Endometrial microvascular endothelial cells (primary cell): ENCODE measurements around the gene ANTKMT. TPM values are rescaled to one million over a fixed set of nuclear protein-coding genes. Genes with fewer than 3 reads are reported as not detected.
"Not testable (repeated sequence)": the region's sequence is repeated elsewhere in the genome, so short reads cannot be mapped to it uniquely, and the experiment has no call there.

Source experiments
- in situ Hi-C: cut with HindIII; loops from 2 replicates; pipeline ENCODE4 v1.10.0; 2017; ENCODE audit warnings: low sequenced_read_pairs, low pct_unique_long_range_greater_than_20kb; ENCODE audit errors: inconsistent ontology term
- total RNA-seq: library from RNA; depleted of rRNA; stranded (reverse); fragments of >200 nt; gene quantifications from one replicate; pipeline ENCODE4 v1.2.3, GENCODE V29; 2015; ENCODE audit errors: inconsistent ontology term

ANTKMT gene
- total RNA-seq, 1 donor from 2014 or later: 14.0 TPM

DNA sequence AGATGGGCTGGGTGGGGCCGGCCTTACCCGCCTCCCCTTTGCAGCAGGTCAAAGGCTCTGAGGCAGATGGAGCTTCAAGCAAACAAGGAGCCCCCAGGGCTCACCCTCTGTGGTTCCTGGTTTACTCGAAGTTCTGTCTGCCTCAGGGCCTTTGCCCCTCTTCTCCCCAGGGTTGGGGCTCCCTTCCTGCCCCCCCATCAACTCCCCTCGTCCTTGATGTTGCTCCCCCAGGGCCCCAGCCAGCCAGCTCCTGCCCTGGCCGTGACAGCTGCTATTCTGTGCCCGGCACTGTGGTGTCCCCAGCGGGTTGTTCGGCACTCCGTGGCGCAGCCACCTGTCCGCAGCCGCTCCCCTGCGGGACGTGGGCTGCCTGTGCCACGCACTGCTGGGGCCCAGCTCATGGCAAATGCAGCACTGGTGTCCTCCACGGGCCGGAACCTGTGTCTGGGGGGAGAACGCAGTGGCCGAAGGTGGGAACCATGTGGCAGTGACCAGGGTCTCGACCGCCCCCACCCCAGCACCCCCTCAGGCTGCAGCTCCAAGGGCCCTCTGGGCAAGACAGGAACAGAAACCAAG is 10.4 kb upstream of the ANTKMT start:
- in situ Hi-C loops: no loop called here

DNA sequence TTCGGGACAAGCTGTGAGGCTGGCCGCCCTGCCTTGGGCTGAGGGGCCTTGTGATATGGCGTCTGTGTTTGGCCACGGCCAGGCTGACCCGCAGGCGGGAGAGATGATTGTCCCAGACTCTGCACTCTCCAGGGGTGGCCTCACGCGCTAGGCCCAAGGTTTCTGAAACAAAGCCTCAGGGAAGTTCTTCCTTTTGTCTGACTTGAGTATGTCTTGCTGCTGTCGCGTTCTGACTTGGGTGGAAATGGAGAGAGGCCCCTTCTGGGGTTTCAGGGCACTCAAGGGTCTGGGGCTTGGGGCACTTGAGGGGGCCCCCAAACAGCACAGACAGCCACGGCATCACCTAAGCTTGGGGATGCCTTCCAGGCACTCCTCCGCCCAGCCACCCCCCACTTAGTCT is 9.9 kb upstream of the ANTKMT start:
- in situ Hi-C loops: no loop called here

DNA sequence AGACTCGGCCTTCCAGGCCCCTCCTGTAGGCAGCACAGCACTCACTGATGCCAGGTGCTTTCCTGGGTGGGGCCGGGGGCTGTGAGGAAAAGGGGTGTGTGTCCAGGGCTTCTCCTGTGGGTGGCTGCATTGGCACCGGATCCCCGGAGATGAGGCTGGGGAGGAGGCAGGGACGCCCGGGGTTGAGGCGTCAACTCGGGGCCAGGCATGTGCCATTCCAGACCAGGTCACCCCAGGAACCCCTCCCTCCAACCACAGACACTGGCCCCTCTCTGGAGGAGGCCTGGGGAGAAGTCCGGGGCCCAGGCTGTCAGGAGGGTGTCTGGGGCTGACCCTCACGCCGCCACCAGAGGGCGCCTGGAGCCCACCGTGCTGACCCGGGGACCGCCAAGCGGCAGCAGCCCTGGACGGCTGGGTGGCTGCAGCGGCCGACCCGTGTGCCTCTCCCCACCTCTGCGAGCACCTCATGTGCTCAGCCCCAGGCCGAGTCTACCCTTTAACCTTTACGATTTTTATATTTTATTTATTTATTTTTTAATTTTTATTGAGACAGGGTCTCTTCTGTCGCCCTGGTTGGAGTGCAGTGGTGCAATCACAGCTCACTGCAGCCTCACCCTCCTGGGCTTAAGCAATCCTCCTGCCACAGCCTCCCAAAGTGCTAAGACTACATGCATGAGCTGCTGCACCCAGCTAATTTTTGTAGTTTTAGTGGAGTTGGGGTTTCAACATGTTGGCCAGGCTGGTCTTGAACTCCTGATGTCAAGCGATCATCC is 9.2 kb upstream of the ANTKMT start:
- in situ Hi-C loops: no loop called here

DNA sequence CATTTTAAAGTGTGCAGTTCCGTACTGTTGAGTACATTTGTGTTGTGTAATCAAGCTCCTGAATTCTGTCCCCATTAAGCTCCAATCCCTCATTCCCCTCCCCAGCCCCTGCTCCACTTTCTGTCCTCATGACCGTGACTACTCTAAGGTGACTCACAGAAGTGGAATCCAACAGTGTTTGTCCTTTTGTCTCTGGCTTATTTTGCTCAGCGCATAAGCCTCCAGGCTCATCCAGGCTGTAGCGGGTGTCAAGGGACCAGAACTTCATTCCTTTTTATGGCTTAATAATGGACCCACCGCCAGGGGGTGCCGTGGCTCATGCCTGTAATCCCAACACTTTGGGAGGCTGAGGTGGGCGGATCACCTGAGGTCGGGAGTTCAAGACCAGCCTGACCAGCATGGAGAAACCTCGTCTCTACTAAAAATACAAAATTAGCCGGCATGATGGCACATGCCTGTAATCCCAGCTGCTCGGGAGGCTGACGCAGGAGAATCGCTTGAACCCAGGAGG is 8.2 kb upstream of the ANTKMT start:
- in situ Hi-C loops: not testable (repeated sequence)

DNA sequence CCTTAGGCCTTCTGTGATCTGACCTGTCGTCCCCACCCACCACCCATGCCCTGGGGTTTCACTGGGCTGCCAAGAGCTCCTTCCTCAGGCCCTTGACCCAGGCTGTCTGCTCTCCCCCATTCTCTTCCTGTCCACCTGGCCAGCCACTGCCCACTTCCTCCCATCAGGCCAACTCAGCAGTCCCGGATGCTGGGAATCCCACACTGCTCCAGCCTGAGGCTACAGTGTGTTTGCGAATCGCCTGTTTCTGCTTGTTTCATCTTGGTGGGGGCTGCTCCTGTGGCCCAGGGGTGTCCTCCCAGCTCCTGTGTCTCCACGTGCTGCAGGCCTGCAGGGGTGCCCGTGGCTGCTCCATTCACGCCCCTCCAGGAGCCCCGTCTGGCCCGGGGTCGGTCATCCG is 6.9 kb upstream of the ANTKMT start:
- in situ Hi-C loops: no loop called here

DNA sequence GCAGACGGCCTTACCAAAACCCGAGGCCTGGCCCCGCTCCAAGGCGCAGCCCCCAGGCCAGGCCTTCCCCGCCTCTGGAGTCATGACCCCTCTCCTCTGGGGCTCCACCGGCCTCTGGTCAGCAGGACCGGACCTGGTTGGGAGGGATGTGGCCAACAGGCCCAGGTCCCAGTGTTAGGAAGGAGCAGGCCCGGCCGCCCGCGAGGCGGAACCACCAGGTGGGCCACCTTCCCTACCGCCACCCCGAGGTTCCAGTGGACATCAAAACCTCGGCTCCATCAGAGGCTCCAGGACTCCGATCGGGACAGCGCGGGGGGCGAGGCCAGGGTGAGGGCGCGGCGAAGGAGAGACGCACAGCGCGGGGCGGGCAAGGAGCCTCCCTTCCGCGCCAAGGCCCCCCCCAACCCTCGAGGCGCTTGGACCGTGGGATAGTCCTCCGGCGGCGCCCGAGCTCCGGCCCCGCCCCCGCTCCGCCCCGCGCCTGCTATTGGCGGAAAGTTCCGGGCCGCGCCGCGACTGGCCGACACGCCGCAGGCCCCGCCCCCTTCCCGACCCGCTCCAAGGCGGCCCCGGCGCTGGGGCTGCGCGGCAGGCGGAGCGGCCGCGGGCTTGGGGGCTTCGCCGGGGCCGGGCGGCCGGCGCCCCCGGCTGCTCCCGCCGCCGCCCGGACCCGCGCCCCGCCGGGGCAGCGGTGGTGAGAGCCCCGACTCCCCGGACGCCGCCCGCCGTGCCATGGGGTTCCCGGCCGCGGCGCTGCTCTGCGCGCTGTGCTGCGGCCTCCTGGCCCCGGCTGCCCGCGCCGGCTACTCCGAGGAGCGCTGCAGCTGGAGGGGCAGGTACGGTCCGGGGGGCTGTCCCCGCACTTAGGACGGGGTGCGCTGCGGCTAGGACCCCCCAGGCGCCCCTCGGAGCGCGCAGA is 6.1 kb upstream of the ANTKMT start, which contains the start of gene METRN:
METRN (plus strand) TSS at position 561 of the 919 bp plus-strand sequence; CDS start at position 733, 172 bp downstream.
- in situ Hi-C loops: no loop called here

DNA sequence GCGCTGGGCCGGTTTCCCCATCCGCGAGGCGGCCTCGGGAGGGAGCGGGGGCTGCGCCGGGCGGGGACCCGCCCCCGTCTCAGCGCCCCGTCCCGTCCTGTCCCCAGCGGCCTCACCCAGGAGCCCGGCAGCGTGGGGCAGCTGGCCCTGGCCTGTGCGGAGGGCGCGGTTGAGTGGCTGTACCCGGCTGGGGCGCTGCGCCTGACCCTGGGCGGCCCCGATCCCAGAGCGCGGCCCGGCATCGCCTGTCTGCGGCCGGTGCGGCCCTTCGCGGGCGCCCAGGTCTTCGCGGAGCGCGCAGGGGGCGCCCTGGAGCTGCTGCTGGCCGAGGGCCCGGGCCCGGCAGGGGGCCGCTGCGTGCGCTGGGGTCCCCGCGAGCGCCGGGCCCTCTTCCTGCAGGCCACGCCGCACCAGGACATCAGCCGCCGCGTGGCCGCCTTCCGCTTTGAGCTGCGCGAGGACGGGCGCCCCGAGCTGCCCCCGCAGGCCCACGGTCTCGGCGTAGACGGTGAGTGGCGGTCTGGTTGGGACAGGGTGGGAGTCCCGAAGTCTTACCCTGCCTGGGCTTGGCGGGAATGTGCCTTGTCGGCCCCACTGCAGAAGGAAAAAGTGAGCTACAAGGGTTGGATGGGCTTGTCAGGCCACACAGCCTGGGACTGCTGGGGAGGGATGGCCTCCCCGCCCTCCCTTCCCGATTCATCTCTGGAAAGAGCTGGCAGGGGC is 5.3 kb upstream of the ANTKMT start:
- in situ Hi-C loops: no loop called here

DNA sequence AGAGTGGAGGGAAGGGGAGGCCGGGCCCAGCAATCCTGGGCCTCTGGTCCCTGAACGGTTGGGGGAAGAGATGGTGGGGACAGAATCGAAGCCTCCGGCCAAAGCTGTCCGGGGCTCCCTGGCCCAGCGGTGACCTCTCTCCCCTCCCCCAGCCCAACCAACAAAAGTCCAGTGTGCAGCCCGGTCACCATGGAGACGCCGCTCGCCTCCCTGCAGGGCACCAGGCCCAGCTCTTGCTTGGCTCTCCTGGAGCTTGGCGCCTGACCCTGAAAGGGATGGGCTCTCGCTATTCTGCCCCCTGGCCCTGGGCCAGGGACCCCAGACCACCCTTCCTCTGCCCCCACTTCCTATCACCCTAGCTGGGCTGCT is 4.8 kb upstream of the ANTKMT start:
- in situ Hi-C loops: no loop called here

DNA sequence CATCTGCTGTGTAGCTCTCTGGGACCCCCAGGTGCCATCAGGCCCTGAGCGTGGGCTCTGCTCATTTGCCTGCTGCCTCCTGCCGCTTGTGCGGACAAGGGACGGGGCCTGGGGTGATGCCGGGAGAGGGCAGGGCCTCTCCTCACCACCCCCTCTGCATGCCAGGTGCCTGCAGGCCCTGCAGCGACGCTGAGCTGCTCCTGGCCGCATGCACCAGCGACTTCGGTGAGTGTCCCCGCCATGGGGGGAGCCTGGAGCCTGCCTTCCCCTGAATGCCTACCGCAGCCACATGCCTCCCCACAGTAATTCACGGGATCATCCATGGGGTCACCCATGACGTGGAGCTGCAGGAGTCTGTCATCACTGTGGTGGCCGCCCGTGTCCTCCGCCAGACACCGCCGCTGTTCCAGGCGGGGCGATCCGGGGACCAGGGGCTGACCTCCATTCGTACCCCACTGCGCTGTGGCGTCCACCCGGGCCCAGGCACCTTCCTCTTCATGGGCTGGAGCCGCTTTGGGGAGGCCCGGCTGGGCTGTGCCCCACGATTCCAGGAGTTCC is 4.1 kb upstream of the ANTKMT start:
- in situ Hi-C loops: no loop called here

DNA sequence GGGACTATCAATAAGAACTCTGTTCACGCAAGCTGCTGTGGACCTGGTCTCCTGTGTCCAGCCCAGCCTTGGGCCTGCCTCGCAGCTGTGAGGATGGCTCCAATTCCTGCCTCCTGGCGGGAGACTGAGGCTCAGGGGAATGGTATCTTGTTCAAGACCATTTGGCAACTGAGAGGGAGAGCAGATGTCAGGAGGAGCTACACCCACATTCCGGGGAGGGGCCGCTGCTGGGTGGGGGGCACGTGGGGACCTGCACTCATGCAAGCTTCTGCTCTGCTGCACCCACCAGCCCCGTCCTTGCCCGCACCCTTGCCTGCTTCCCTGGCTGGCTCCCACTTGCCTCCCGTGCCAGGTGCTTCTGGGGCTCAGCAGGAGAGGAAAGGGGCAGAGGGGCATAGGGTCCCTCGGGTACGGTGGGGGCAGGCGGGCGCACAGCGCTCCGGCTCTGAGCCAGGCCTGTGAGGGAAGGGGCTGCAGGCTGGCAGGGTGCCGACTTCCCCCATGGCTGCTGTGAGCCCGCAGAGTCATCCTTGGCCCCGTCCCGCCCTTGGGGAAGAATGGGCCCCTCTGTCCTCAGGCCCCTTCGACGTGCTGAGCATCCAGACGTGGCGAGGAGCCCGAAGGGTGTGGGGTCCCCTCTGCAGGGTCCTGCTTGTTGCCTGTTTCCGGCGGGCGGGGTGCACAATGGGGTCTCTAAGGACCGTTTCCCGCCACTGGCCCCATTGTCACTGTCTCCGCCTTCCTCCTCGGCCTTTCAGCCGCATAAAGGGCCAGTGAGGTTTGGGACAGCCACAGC is 3.3 kb upstream of the ANTKMT start:
- in situ Hi-C loops: no loop called here

DNA sequence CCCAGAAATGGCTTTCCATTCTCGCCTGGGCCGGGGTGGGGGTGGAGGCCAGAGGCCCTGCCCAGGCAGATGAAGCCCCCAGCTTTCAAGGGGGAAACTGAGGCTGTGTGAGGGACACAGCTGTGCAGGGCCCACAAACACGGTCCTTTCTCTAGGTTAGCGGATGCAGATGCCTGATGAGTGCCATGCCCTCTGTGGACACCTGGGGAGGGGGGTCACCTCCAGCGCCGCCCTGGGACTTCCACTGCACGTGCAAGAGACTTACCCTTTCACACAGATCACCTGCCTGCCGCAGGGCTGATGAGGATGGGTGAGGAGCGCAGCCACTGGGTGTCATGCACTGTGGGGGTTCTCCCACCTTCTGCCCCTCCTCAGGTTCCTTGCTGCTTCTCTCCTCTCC is 2.6 kb upstream of the ANTKMT start:
- in situ Hi-C loops: no loop called here

DNA sequence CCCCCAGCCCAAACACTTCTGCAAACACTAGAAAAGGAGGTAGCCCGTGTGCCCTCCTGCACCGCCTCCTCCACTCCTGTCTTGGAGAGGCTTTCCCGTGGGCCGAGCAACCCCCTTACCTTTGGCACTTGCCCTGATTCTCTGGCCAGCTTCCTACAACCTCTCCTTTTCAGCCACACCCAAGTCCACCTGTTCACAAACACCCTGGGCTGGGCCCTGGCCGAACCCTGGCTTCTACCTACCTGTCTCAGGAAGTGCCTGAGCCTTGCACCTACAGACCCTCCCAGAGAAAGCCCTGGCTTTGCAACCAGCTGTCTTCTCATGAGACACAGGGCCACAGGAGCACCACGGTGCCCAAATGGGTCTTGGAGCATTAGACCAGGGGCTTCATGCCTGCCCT is 2.0 kb upstream of the ANTKMT start:
- in situ Hi-C loops: no loop called here

DNA sequence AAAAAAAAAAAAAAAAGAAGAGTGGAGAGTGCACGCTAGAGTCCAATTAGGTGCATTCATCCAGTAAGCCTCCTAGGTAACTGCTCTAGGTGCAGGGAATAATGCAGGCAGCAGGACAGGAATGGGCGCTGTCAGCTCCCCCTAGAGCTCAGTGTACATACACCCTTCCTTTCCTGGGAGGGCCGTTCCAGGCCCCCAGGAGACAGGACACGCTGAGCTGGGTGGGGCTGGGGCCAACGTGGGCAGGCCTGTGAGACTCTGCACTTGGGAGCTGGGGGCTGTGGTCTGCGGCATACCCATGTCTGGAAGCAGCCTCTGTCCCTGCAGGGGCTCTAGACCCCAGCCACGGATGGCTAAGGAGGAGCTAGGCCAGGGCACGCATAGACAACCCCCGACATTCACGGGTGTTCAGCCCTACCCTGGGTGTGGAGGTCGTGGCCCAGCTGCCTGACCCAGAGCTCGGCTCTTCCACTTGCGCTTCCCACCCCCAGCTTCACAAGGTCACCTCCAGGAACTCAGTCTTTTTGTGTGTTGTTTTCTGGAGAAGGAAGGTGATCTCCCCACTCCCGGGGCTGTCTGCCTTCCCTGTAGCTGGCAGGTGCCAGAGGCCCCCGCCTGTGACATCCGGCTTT is 1.0 kb upstream of the ANTKMT start:
- in situ Hi-C loops: no loop called here

DNA sequence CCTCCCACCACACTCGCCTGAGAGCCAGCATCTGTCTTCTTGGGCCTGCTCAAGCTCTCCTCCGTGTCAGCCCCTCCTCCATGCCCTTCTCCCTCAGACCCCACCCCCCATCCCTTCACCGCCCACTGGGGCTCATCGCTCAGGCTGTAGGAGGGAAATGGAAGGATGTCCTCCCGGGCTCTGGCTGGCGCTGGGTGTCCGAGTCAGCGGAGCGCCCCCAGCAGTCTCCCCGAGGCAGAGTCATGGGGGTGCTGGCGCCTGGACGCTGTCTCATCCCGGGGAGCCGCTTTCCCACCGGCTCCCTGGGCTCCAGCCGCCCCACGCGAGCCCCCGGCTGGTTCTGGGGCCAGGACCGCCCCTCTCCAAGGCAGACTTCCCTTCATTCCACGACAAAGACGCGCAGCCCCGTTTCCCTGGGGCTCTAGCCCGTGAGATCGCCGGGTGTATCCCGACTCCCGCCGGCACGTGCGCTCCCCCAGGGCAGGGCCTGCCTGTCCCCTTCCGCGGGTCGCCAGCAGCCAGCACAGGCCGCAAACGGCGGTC is 428 bp upstream of the ANTKMT start:
- in situ Hi-C loops: no loop called here

DNA sequence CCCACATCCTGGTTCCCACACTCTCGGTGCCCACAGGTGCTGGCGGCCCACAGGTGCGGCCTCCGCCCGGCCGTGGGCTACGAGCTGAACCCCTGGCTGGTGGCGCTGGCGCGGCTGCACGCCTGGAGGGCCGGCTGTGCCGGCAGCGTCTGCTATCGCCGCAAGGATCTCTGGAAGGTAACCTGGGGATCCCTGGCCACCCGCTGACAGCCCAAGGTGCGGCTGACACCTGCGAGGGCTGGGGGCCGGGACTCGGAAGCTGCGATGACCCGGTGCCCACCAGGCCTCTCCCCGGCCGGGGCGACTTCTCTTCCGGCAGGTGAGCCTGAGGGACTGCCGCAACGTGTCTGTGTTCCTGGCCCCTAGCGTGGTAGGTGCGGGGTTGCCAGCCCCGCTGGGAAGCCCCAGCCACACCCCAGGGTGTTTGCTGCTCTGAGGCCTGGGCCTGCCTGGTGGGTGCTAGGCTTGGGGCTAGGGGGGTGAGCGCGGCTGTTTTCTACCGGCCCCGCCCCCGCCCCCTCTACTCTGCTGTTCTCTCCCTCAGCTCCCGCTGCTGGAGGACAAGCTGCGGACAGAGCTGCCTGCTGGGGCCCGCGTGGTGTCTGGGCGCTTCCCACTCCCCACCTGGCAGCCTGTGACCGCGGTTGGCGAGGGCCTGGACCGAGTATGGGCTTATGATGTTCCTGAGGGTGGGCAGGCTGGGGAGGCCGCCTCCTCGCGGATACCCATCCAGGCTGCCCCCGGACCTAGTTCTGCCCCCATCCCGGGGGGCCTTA is 1.0 kb downstream of the ANTKMT start:
- in situ Hi-C loops: no loop called here

DNA sequence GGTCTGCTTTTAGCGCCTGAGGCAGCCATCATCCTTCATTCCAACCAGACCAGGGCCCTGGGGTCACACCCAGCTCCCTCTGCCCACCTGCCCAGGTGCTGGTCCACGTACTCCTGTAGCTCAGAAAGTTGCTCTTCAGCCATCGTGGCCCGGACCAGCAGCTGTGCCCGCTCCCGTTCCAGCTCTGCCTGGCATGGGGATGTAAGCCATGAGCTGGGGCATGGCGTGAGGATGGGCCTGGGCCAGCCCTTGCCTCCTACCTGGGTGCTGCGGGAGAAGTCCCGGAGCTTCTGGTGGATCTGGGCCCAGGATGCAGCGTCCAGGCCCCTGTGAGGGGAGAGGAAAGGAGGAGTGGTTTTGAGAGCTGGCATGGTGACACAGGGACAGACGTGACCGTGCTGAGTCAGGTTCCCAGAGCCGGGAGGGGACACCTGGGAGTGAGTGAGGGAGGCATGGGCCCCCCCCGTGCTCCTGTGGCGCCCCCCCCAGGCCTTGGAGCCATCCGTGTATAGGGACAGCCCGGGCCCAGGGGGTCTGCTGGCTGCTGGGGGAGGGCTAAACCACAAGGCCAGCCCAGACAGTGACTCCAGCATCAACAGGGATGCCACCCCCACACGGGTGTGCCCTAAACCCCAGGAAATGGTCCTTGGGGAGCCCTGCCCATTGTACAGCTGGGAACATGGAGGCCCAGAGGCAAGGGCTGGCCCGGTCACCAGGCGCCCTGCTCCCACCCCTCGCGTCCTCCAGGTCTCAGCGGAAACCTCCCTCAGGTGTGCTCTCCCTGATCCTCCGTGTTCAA is 2.1 kb downstream of the ANTKMT start:
- in situ Hi-C loops: no loop called here
